Measurements from ENCODE around the gene FBRSL1. TPM values are rescaled to one million over a fixed set of nuclear protein-coding genes. Genes with fewer than 3 reads are reported as not detected.
A peak's percentile ranks its signal among the peaks of the same experiment; 100 is the strongest.
"Not testable (repeated sequence)": the region's sequence is repeated elsewhere in the genome, so short reads cannot be mapped to it uniquely, and the experiment has no call there.

FBRSL1 gene
- 41.5 TPM for polyA plus RNA-seq (2013)

DNA sequence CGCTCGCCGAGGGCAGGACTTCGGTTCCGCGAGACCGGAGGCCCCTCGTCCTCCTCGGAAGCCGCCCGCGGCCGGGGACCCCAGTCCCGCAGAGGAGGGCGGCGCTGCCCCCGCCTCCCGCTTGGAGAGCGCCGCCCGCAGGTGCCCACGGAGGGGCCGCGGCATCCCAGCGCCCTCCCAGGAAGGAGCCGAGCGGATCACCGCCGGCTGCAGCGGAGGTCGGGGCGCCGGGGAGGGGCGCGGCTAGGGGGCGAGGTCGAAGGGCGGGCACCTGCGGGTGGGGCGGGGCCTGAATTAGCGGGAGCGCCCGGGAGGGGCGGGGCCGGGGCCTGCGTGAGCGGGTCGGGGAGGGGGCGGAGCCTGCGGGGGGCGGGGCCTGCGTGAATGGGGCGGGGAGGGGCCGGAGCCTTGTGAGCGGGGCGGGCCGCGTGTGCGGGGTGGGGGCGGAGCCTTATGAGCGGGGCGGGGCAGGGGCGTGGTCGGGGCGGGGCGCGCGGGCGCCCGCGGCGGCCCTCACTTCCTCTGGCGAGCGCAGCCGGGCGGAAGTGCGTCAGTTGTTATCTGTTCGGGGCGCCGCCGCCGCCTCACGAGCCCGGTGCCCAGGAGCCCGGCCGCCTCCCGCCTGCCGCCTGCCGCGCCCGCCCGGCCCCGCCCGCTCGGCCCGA, at the start of gene FBRSL1:
Gene FBRSL1 (plus strand): TSS at position 550 of the 665 bp plus-strand sequence.
- DNase-seq = peak; percentile 84 to 91 (median 90)
- Histone ChIP-seq H3K9me3 (ENCODE audit: control extremely low read depth in 1 of 5, control insufficient read depth in 4 of 5, insufficient read depth in 2 of 5, low read depth in 1 of 5, low read length in 4 of 5) (no peaks in the 10 kb centered on the region), H3K27me3 (replicated peaks in 2 of 5; ENCODE audit: control insufficient read depth in 4 of 5, insufficient read depth in 5 of 5, low read length in 4 of 5) (no peaks in the 10 kb centered on the region), H3K36me3 (ENCODE audit: control insufficient read depth in 4 of 4, insufficient read depth in 4 of 4, low read length in 3 of 4) (peaks cover 0 to 15% (median 5%) of the 10 kb centered on the region in 4 experiments), H3K4me1 (ENCODE audit: control extremely low read depth in 1 of 4, control insufficient read depth in 4 of 4, insufficient read depth in 4 of 4, low read length in 3 of 4) (peaks cover 5 to 79% (median 54%) of the 10 kb centered on the region in 4 experiments), H3K4me3 (ENCODE audit: control insufficient read depth in 1 of 7, extremely low read depth in 1 of 7, insufficient read depth in 4 of 7, low read depth in 2 of 7, low read length in 6 of 7) (peak within 1 kb of the TSS; percentile 51 to 88 (median 79)), H3K27ac (ENCODE audit: insufficient read depth in 1 of 2, low read depth in 1 of 2, low read length in 2 of 2, poor library complexity in 1 of 2, severe bottlenecking in 2 of 2) (peak within 1 kb of the TSS; percentile 25 to 75)
- 0% methylated on average over 46 of the region's 96 CpGs for WGBS (ENCODE audit: insufficient coverage)
- ChIA-PET POLR2A (interaction anchor here (0.6 to 2.0 kb wide), 6 partner anchors 10 to 156 kb away, joined by 3 to 9 read pairs (median 4); no protein-coding TSS in a partner anchor), CTCF (interaction anchor here (0.6 to 1.0 kb wide), 2 partner anchors 16 to 328 kb away, joined by 3 to 4 read pairs; no protein-coding TSS in a partner anchor)

DNA sequence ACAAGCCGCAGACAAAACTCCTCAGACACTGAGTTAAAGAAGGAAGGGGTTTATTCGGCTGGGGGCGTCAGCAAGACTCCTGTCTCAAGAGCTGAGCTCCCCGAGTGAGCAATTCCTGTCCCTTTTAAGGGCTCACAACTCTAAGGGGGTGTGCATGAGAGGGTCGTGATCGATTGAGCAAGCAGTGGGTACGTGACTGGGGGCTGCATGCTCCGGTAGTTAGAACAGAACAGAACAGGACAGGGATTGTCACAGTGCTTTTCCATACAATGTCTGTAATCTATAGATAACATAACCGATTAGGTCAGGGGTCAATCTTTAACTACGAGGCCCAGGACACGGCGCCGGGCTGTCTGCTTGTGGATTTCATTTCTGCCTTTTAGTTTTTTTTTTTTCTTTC, 49.5 kb upstream of the FBRSL1 start:
- Histone ChIP-seq H3K9me3 (ENCODE audit: control extremely low read depth in 1 of 5, control insufficient read depth in 4 of 5, insufficient read depth in 2 of 5, low read depth in 1 of 5, low read length in 4 of 5) (peaks cover 0 to 17% (median 0%) of the 10 kb centered on the region in 5 experiments), H3K4me1 (ENCODE audit: control extremely low read depth in 1 of 4, control insufficient read depth in 4 of 4, insufficient read depth in 4 of 4, low read length in 3 of 4) (peaks cover 3 to 68% (median 52%) of the 10 kb centered on the region in 4 experiments)
- POLR2A ChIA-PET; H3K36me3 ChIP-seq (ENCODE audit: control insufficient read depth in 4 of 4, insufficient read depth in 4 of 4, low read length in 3 of 4); H3K27ac ChIP-seq (ENCODE audit: insufficient read depth in 1 of 2, low read depth in 1 of 2, low read length in 2 of 2, poor library complexity in 1 of 2, severe bottlenecking in 2 of 2); H3K4me3 ChIP-seq (ENCODE audit: control insufficient read depth in 1 of 7, extremely low read depth in 1 of 7, insufficient read depth in 4 of 7, low read depth in 2 of 7, low read length in 6 of 7); DNase-seq; H3K27me3 ChIP-seq (replicated peaks in 2 of 5; ENCODE audit: control insufficient read depth in 4 of 5, insufficient read depth in 5 of 5, low read length in 4 of 5): not testable (repeated sequence)
- CTCF ChIA-PET = interaction anchor here (0.7 to 1.1 kb wide), 4 partner anchors 10 to 68 kb away, joined by 3 to 5 read pairs (median 4); no protein-coding TSS in a partner anchor
- WGBS (ENCODE audit: insufficient coverage) = 100% methylated on average over 6 of the region's 13 CpGs

DNA sequence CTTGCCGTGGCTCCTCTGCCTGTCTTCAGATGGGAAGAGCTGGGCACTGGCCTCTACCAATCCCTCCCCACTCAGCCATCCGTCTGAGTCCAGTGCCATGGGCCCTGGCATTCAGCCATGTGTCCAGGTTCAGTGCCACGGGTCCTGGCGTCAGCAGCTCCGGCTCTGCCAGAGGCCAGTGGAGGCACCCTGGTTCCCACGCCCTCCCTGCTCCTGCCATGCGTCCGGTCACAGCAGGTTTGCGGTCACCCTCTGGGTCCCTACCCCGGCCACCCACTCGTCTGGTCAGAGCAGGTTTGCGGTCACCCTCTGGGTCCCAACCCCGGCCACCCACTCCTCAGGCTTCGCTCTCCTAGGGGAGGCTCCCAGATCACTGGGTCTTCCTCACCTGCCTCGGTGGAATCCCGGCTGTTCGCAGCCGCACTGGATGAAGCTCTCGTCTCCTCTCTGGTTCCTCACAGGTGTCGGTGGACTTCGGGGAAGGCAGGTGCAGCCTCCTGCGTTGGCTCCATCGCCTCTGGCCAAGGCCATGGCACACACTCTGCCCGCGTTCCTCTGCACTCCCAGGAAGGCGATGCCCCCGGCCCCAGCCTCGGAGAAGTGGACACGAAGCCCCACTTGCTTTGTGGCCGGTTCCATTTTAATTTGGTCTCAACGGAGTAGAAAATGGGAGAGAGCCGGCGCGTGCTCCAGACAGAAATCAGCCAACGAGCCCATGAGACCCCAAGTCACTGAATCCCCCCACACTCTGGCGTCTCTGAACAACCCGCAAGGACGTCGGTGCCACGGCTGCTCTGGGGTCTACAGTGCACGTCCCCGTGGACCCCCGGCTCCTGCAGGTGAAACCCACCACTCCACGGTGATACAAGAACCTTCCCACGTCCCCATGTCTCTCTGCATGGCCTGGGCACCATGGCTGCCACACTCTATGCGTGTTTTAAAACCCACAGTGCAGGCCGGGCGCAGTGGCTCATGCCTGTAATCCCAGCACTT, 47.8 kb upstream of the FBRSL1 start:
- no peak overlapping the region for H3K27ac ChIP-seq (ENCODE audit: insufficient read depth in 1 of 2, low read depth in 1 of 2, low read length in 2 of 2, poor library complexity in 1 of 2, severe bottlenecking in 2 of 2)
- no peaks in the 10 kb centered on the region for H3K36me3 ChIP-seq (ENCODE audit: control insufficient read depth in 4 of 4, insufficient read depth in 4 of 4, low read length in 3 of 4)
- no peak overlapping the region for H3K4me3 ChIP-seq (ENCODE audit: control insufficient read depth in 1 of 7, extremely low read depth in 1 of 7, insufficient read depth in 4 of 7, low read depth in 2 of 7, low read length in 6 of 7)
- no peak for DNase-seq
- H3K9me3 ChIP-seq (ENCODE audit: control extremely low read depth in 1 of 5, control insufficient read depth in 4 of 5, insufficient read depth in 2 of 5, low read depth in 1 of 5, low read length in 4 of 5) = peaks cover 0 to 6% (median 0%) of the 10 kb centered on the region in 5 experiments
- H3K27me3 ChIP-seq (replicated peaks in 2 of 5; ENCODE audit: control insufficient read depth in 4 of 5, insufficient read depth in 5 of 5, low read length in 4 of 5) = no peaks in the 10 kb centered on the region
- peaks cover 3 to 59% (median 54%) of the 10 kb centered on the region in 4 experiments for H3K4me1 ChIP-seq (ENCODE audit: control extremely low read depth in 1 of 4, control insufficient read depth in 4 of 4, insufficient read depth in 4 of 4, low read length in 3 of 4)
- POLR2A ChIA-PET = no interaction called here
- WGBS (ENCODE audit: insufficient coverage) = 96% methylated on average over 47 of the region's 48 CpGs
- CTCF ChIA-PET = interaction anchor here (1.2 to 1.6 kb wide), 3 partner anchors 9 to 19 kb away, joined by 3 to 5 read pairs (median 4); no protein-coding TSS in a partner anchor

DNA sequence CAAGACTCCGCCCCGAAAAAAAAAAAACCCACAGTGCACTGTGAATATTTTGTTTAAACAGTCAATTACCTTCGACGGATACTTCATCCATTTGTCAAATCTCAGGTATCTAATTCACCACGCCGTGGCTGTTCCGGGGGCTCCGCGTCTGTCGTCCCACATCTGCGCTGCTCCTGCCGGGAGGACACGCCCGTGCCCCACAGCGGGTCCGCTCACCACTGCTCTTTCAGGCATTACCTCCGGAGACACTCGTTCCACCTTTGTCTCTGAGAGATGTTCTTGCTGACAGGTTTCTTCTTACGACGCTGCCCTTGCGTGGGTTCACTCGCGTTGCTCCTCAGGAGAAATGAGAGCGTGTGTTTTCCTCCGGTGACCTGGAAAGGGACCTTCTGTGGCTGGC, 46.9 kb upstream of the FBRSL1 start:
- no peak overlapping the region for H3K27ac ChIP-seq (ENCODE audit: insufficient read depth in 1 of 2, low read depth in 1 of 2, low read length in 2 of 2, poor library complexity in 1 of 2, severe bottlenecking in 2 of 2)
- 98% methylated on average over 25 of the region's 25 CpGs for WGBS (ENCODE audit: insufficient coverage)

DNA sequence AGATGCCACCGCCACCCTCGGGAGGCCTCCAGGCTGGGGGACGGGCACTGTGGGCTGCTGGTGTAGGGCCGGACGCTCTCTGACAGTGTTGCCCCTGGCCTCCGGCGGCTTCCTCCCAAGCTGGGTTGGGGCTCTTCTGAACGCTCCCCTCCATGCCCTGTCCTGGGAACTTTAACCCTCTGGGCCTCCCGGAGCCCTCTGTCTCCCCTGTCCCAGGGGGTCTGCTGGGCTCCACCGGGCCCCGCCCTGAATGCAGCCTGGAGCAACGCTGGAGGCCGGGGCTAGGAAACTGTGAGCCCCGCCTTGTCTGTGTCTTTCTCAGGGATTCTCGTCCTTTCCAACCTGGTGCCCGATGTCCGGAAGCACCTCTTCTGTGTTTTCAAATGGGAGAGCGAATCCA, 45.7 kb upstream of the FBRSL1 start:
- peaks cover 3 to 42% (median 37%) of the 10 kb centered on the region in 4 experiments for H3K4me1 ChIP-seq (ENCODE audit: control extremely low read depth in 1 of 4, control insufficient read depth in 4 of 4, insufficient read depth in 4 of 4, low read length in 3 of 4)
- POLR2A ChIA-PET = no interaction called here

More for the DNA sequence above, 46.9 kb upstream of the FBRSL1 start:
- POLR2A ChIA-PET = no interaction called here
- H3K27me3 ChIP-seq (replicated peaks in 2 of 5; ENCODE audit: control insufficient read depth in 4 of 5, insufficient read depth in 5 of 5, low read length in 4 of 5) = no peaks in the 10 kb centered on the region
- peaks cover 0 to 1% (median 0%) of the 10 kb centered on the region in 5 experiments for H3K9me3 ChIP-seq (ENCODE audit: control extremely low read depth in 1 of 5, control insufficient read depth in 4 of 5, insufficient read depth in 2 of 5, low read depth in 1 of 5, low read length in 4 of 5)
- H3K4me3 ChIP-seq (ENCODE audit: control insufficient read depth in 1 of 7, extremely low read depth in 1 of 7, insufficient read depth in 4 of 7, low read depth in 2 of 7, low read length in 6 of 7) = no peak overlapping the region
- CTCF ChIA-PET = interaction anchor here (1.6 kb wide), 1 partner anchor 13 kb away, joined by 4 read pairs; no protein-coding TSS in a partner anchor
- no peak for DNase-seq
- H3K4me1 ChIP-seq (ENCODE audit: control extremely low read depth in 1 of 4, control insufficient read depth in 4 of 4, insufficient read depth in 4 of 4, low read length in 3 of 4) = peaks cover 3 to 50% (median 47%) of the 10 kb centered on the region in 4 experiments
- no peaks in the 10 kb centered on the region for H3K36me3 ChIP-seq (ENCODE audit: control insufficient read depth in 4 of 4, insufficient read depth in 4 of 4, low read length in 3 of 4)

DNA sequence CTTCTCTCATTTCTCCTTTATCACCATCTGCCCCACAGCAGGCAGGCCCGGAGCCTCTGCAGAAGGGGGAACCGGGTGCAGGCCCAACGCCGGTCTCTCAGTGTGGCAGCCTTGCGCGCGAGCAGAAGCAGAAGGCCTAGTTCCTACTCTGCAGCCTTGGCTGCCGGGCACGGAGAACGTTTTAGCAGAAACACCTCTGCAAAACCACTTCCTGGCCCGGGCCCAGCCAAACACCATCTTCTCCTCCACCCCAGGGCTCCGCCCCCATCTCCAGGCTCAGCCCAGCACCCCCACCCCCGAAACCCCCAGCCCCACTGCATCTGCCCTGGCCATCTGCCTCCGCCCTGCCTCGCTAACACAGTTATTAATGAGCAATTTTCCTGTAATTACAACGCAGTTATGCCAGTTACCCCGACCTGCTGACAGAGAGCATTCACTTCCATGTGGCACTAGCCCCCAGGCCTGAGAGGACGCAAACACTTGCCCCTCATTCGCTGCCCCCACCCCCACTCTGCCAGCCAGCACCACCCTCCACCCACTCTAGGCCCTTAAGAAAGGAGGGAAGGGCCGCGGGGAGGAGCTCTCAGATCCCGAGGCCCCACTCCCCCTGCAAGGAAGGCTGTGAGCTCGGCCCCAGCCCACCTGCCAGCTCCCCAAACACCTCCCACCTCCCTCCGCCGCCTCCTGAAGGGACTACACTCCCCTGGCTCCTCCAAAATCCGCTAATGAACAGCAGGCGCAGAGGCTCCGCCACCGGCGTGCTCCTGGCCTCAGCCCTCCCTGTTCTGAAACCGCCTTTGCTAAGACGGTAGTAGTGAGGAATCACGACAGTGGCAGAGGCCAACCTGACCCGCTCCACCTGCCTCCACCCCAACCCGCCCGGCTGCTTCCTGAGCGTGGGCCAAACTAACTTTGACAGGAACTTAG, 44.7 kb upstream of the FBRSL1 start:
- Histone ChIP-seq H3K27ac (ENCODE audit: insufficient read depth in 1 of 2, low read depth in 1 of 2, low read length in 2 of 2, poor library complexity in 1 of 2, severe bottlenecking in 2 of 2) (peak overlapping the region; percentile 72 to 81), H3K9me3 (ENCODE audit: control extremely low read depth in 1 of 5, control insufficient read depth in 4 of 5, insufficient read depth in 2 of 5, low read depth in 1 of 5, low read length in 4 of 5) (no peaks in the 10 kb centered on the region), H3K36me3 (ENCODE audit: control insufficient read depth in 4 of 4, insufficient read depth in 4 of 4, low read length in 3 of 4) (no peaks in the 10 kb centered on the region), H3K27me3 (replicated peaks in 2 of 5; ENCODE audit: control insufficient read depth in 4 of 5, insufficient read depth in 5 of 5, low read length in 4 of 5) (no peaks in the 10 kb centered on the region), H3K4me1 (ENCODE audit: control extremely low read depth in 1 of 4, control insufficient read depth in 4 of 4, insufficient read depth in 4 of 4, low read length in 3 of 4) (peaks cover 3 to 40% (median 32%) of the 10 kb centered on the region in 4 experiments), H3K4me3 (ENCODE audit: control insufficient read depth in 1 of 7, extremely low read depth in 1 of 7, insufficient read depth in 4 of 7, low read depth in 2 of 7, low read length in 6 of 7) (peak overlapping the region in 5 of 7 experiments; percentile 13 to 66 (median 40))
- DNase-seq = peak; percentile 76 to 96 (median 93)
- WGBS (ENCODE audit: insufficient coverage) = 0% methylated on average over 9 of the region's 37 CpGs
- CTCF ChIA-PET = interaction anchor here (3.6 kb wide), 1 partner anchor 16 kb away, joined by 21 read pairs; no protein-coding TSS in a partner anchor
- POLR2A ChIA-PET = no interaction called here

More for the DNA sequence above, 45.7 kb upstream of the FBRSL1 start:
- H3K36me3 ChIP-seq (ENCODE audit: control insufficient read depth in 4 of 4, insufficient read depth in 4 of 4, low read length in 3 of 4) = no peaks in the 10 kb centered on the region
- no peaks in the 10 kb centered on the region for H3K9me3 ChIP-seq (ENCODE audit: control extremely low read depth in 1 of 5, control insufficient read depth in 4 of 5, insufficient read depth in 2 of 5, low read depth in 1 of 5, low read length in 4 of 5)
- WGBS (ENCODE audit: insufficient coverage) = 84% methylated on average over 13 of the region's 18 CpGs
- no peaks in the 10 kb centered on the region for H3K27me3 ChIP-seq (replicated peaks in 2 of 5; ENCODE audit: control insufficient read depth in 4 of 5, insufficient read depth in 5 of 5, low read length in 4 of 5)
- no peak for DNase-seq
- peak overlapping the region; percentile 46 to 74 for H3K27ac ChIP-seq (ENCODE audit: insufficient read depth in 1 of 2, low read depth in 1 of 2, low read length in 2 of 2, poor library complexity in 1 of 2, severe bottlenecking in 2 of 2)
- H3K4me3 ChIP-seq (ENCODE audit: control insufficient read depth in 1 of 7, extremely low read depth in 1 of 7, insufficient read depth in 4 of 7, low read depth in 2 of 7, low read length in 6 of 7) = peak overlapping the region in 2 of 7 experiments; percentile 12 to 13
- CTCF ChIA-PET = interaction anchor here (1.6 kb wide), 1 partner anchor 14 kb away, joined by 4 read pairs; no protein-coding TSS in a partner anchor
